Heart left ventricle (tissue), 16 donors: ENCODE results near the gene DNAJC10. TPM values are rescaled to one million over a fixed set of nuclear protein-coding genes. Genes with fewer than 3 reads are reported as not detected.

Experiments
- ATAC-seq, 4 donors: fragments of 200-7000 bp; cut with Tn5 transposase; one replicate each; pipeline ENCODE4 v1.9.1; 2020 to 2022; ENCODE audit warnings: moderate library complexity in 4 of 4, mild to moderate bottlenecking in 3 of 4, moderate number of reproducible peaks in 1 of 4
- DNase-seq, 5 donors: peaks; one replicate each; pipeline ENCODE4 v3.0.0-alpha.2; 2020
- H3K27ac ChIP-seq, 12 donors: fragments of 200-600 bp; sonication (generic) in 4 of 12; one replicate each; pipeline versions ENCODE4 v1.5.0 to v1.8.0; 2016 to 2022; ENCODE audit warnings: mild to moderate bottlenecking in 2 of 12
- H3K27me3 ChIP-seq, 9 donors: fragments of 200-600 bp; sonication (generic) in 2 of 9; one replicate each; pipeline versions ENCODE4 v1.5.1 to v1.8.0; 2016 to 2022; ENCODE audit warnings: mild to moderate bottlenecking in 3 of 9
- H3K36me3 ChIP-seq, 9 donors: fragments of 200-600 bp; sonication (generic) in 2 of 9; one replicate each; pipeline versions ENCODE4 v1.5.0 to v1.8.0; 2018 to 2022; ENCODE audit warnings: mild to moderate bottlenecking in 2 of 9
- H3K4me1 ChIP-seq, 12 donors: fragments of 200-600 bp; sonication (generic) in 4 of 12; one replicate each; pipeline versions ENCODE4 v1.5.0 to v1.8.0; 2016 to 2022; ENCODE audit warnings: mild to moderate bottlenecking in 3 of 12
- H3K4me3 ChIP-seq, 12 donors: fragments of 200-600 bp; sonication (generic) in 4 of 12; one replicate each; pipeline versions ENCODE4 v1.5.0 to v1.8.0; 2017 to 2022; ENCODE audit warnings: mild to moderate bottlenecking in 9 of 12, moderate library complexity in 4 of 12
- H3K9me3 ChIP-seq, 12 donors: fragments of 200-600 bp; sonication (generic) in 4 of 12; one replicate each; pipeline versions ENCODE4 v1.5.0 to v1.8.0; 2016 to 2022; ENCODE audit warnings: mild to moderate bottlenecking in 1 of 12
- CTCF ChIP-seq, 12 donors: fragments of 200-600 bp; sonication (generic) in 4 of 12; IDR thresholded peaks; one replicate each; pipeline versions ENCODE4 v1.5.0 to v1.8.0; 2018 to 2022; ENCODE audit warnings: antibody characterized with exemption in 12 of 12, mild to moderate bottlenecking in 5 of 12
- POLR2A ChIP-seq, 2 donors: fragments of 450-650 bp; IDR thresholded peaks; one replicate each; pipeline ENCODE4 v1.6.1; 2017; ENCODE audit warnings: antibody characterized with exemption in 2 of 2, mild to moderate bottlenecking in 2 of 2, moderate library complexity in 2 of 2
- WGBS, 4 donors: extraction: QIAGEN DNeasy Blood & Tissue Kit in 2 of 4; methylation state at CpG; one replicate each; pipeline versions ENCODE4 v1.1.5 to v1.1.7; 2013 to 2018; 5-methylcytosine and 5-hydroxymethylcytosine counted together
- intact Hi-C, 10 donors: fragments of 100-400 bp; cut with DNase I; formaldehyde crosslinking; loops; one replicate each; pipeline versions ENCODE4 v1.11.1 to v1.14.2; 2022
- polyA plus RNA-seq, 2 donors: library from polyadenylated mRNA; stranded (reverse); fragments of 200-250 nt; gene quantifications; one replicate each; pipeline ENCODE4 v1.2.3, GENCODE V29; 2013
- total RNA-seq, 9 donors: library from RNA; depleted of rRNA in 2 of 9; stranded (reverse); fragments of >200 nt in 2 of 9; fragmentation: NEBNext Ultra II Directional in 3 of 9; extraction: Animal tissue kit (Norgen Biotek cat#: 25700) in 3 of 9; gene quantifications; one replicate each; pipeline versions ENCODE4 v1.1.0 to v1.2.4, GENCODE V29; 2016 to 2023
- donor health status: ischemic (EF 13 %, LVEDD 7.1; RV severe dilation, severe dysfunction).
- donor health status: healthy with polysubstance abuse.
- donor health status: DM: no; HTN: yes; CAD: no.
- donor health status: DM: no; HTN: no; CAD: no.
- donor health status: ischemic (EF 25% LVEDD 6.9; RV normal size, moderate dysfunction).
- donor health status: ischemic (EF 25% LVEDD 5.7; RV mildly dilated, moderate dysfunction).
- donor health status: healthy.
- donor health status: DM: yes; HTN: yes; CAD: no.
- donor health status: ischemic (EF 35%, LVEDD 5.7; RV mildly dilated, moderate dysfunction).
- donor health status: nonischemic (EF 11% LVEDD 7.7; RV severe dilation, severe dysfunction).
- donor health status: DM: yes; HTN: yes; CAD: no.
- donor health status: PGD.
- donor health status: ischemic (EF 29% LVEDD 5.4; RV normal size, mild dysfunction).
- donor health status: nonischemic (EF 23%, LVEDD 6.1; RV moderate dilation, normal function).

The DNAJC10 gene
- total and polyA plus RNA-seq, 11 donors, result 9.8 to 73.5 (median 47.3) TPM

- TF ChIP-seq POLR2A (IDR thresholded peaks at IDR 0.05) (no peak), CTCF (IDR thresholded peaks at IDR 0.05) (no peak)
Observed at GRCh38 chr2:182827182-182827879, 111.3 kb downstream of the DNAJC10 start.

GRCh38 chr2:182831101-182831500 lies 115.0 kb downstream of the DNAJC10 start:
- DNase-seq (no peak), ATAC-seq (no peak)
- Histone ChIP-seq H3K27me3 (no peaks in the 10 kb centered on the region), H3K4me3 (no peak overlapping the region), H3K36me3 (no peaks in the 10 kb centered on the region), H3K9me3 (no peaks in the 10 kb centered on the region), H3K4me1 (peaks cover 0 to 6% (median 0%) of the 10 kb centered on the region in 12 donors), H3K27ac (no peak overlapping the region)
- intact Hi-C loops, result no loop called here
- no peak for TF ChIP-seq POLR2A (IDR thresholded peaks at IDR 0.05)
- TF ChIP-seq CTCF (IDR thresholded peaks at IDR 0.05), result no peak

More at GRCh38 chr2:182827182-182827879, 111.3 kb downstream of the DNAJC10 start:
- Histone ChIP-seq H3K4me1 (no peaks in the 10 kb centered on the region), H3K27ac (no peak overlapping the region), H3K4me3 (no peak overlapping the region), H3K27me3 (no peaks in the 10 kb centered on the region), H3K9me3 (no peaks in the 10 kb centered on the region), H3K36me3 (no peaks in the 10 kb centered on the region)
- DNase-seq, result no peak
- WGBS, 4 donors, result 76 to 77% (median 77%) methylated on average over 2 of the region's 2 CpGs
- intact Hi-C loops, result no loop called here
- no peak for ATAC-seq

GRCh38 chr2:182831921-182832320 lies 115.9 kb downstream of the DNAJC10 start:
- intact Hi-C loops, result no loop called here
- 82 to 91% (median 89%) methylated on average over 3 of the region's 3 CpGs for WGBS, 4 donors
- Histone ChIP-seq H3K4me3 (no peak overlapping the region), H3K27ac (no peak overlapping the region), H3K36me3 (no peaks in the 10 kb centered on the region), H3K4me1 (peaks cover 0 to 8% (median 0%) of the 10 kb centered on the region in 12 donors), H3K27me3 (no peaks in the 10 kb centered on the region), H3K9me3 (no peaks in the 10 kb centered on the region)
- no peak for DNase-seq
- TF ChIP-seq CTCF (IDR thresholded peaks at IDR 0.05) (no peak), POLR2A (IDR thresholded peaks at IDR 0.05) (no peak)
- ATAC-seq, result no peak

- DNase-seq (no peak), ATAC-seq (no peak)
- H3K4me1 ChIP-seq, result peaks cover 0 to 8% (median 0%) of the 10 kb centered on the region in 12 donors
- 76 to 81% (median 78%) methylated on average over 9 of the region's 9 CpGs for WGBS, 4 donors
- no peak overlapping the region for H3K27ac ChIP-seq
- no peaks in the 10 kb centered on the region for H3K27me3 ChIP-seq
- intact Hi-C loops, result no loop called here
- no peaks in the 10 kb centered on the region for H3K9me3 ChIP-seq
- no peak for TF ChIP-seq CTCF (IDR thresholded peaks at IDR 0.05)
- TF ChIP-seq POLR2A (IDR thresholded peaks at IDR 0.05), result no peak
- H3K4me3 ChIP-seq, result no peak overlapping the region
- no peaks in the 10 kb centered on the region for H3K36me3 ChIP-seq
Observed at GRCh38 chr2:182833084-182833854, 117.2 kb downstream of the DNAJC10 start.
